ENCODE measurements around the gene ENDOD1. TPM values are rescaled to one million over a fixed set of nuclear protein-coding genes. Genes with fewer than 3 reads are reported as not detected.
A peak's percentile ranks its signal among the peaks of the same experiment; 100 is the strongest.

Gene ENDOD1
- total and polyA plus RNA-seq, 9 donors, result 41.5 to 80.9 (median 63.6) TPM

- Histone ChIP-seq H3K27ac (ENCODE audit: low read length) (no peak overlapping the region), H3K9me3 (replicated peaks; ENCODE audit: control insufficient read depth, low read depth, low read length) (no peaks in the 10 kb centered on the region), H3K36me3 (ENCODE audit: control insufficient read depth, insufficient read depth, low read length) (no peaks in the 10 kb centered on the region), H3K4me3 (ENCODE audit: low read length) (no peak overlapping the region), H3K27me3 (ENCODE audit: control insufficient read depth, insufficient read depth, low read length) (peaks cover 5% of the 10 kb centered on the region), H3K4me1 (ENCODE audit: control insufficient read depth, insufficient read depth, low read length) (no peaks in the 10 kb centered on the region)
- DNase-seq, result no peak
- 0% methylated on average over 1 of the region's 2 CpGs for WGBS (ENCODE audit: insufficient coverage)
These were observed 34.3 kb upstream of the ENDOD1 start for GRCh38 chr11:95055283-95055897.

GRCh38 chr11:95057959-95058358, 31.7 kb upstream of the ENDOD1 start:
- Histone ChIP-seq H3K27me3 (ENCODE audit: control insufficient read depth, insufficient read depth, low read length) (peaks cover 5% of the 10 kb centered on the region), H3K36me3 (ENCODE audit: control insufficient read depth, insufficient read depth, low read length) (no peaks in the 10 kb centered on the region), H3K4me1 (ENCODE audit: control insufficient read depth, insufficient read depth, low read length) (no peaks in the 10 kb centered on the region), H3K4me3 (ENCODE audit: low read length) (no peak overlapping the region), H3K9me3 (replicated peaks; ENCODE audit: control insufficient read depth, low read depth, low read length) (no peaks in the 10 kb centered on the region), H3K27ac (ENCODE audit: low read length) (no peak overlapping the region)
- WGBS (ENCODE audit: insufficient coverage), result 87% methylated on average over 6 of the region's 8 CpGs
- DNase-seq, result no peak

GRCh38 chr11:95058621-95059020, 31.0 kb upstream of the ENDOD1 start:
- no peak for DNase-seq
- Histone ChIP-seq H3K27ac (ENCODE audit: low read length) (no peak overlapping the region), H3K4me1 (ENCODE audit: control insufficient read depth, insufficient read depth, low read length) (no peaks in the 10 kb centered on the region), H3K9me3 (replicated peaks; ENCODE audit: control insufficient read depth, low read depth, low read length) (no peaks in the 10 kb centered on the region), H3K4me3 (ENCODE audit: low read length) (no peak overlapping the region), H3K27me3 (ENCODE audit: control insufficient read depth, insufficient read depth, low read length) (peaks cover 5% of the 10 kb centered on the region), H3K36me3 (ENCODE audit: control insufficient read depth, insufficient read depth, low read length) (no peaks in the 10 kb centered on the region)
- 80% methylated on average over 1 of the region's 1 CpG for WGBS (ENCODE audit: insufficient coverage)

- 85% methylated on average over 3 of the region's 6 CpGs for WGBS (ENCODE audit: insufficient coverage)
- H3K36me3 ChIP-seq (ENCODE audit: control insufficient read depth, insufficient read depth, low read length), result no peaks in the 10 kb centered on the region
- no peak overlapping the region for H3K27ac ChIP-seq (ENCODE audit: low read length)
- H3K4me3 ChIP-seq (ENCODE audit: low read length), result no peak overlapping the region
- DNase-seq, result no peak
- H3K9me3 ChIP-seq (replicated peaks; ENCODE audit: control insufficient read depth, low read depth, low read length), result no peaks in the 10 kb centered on the region
- H3K27me3 ChIP-seq (ENCODE audit: control insufficient read depth, insufficient read depth, low read length), result peaks cover 3% of the 10 kb centered on the region
- H3K4me1 ChIP-seq (ENCODE audit: control insufficient read depth, insufficient read depth, low read length), result no peaks in the 10 kb centered on the region
These were observed 30.6 kb upstream of the ENDOD1 start for GRCh38 chr11:95059046-95059445.

- DNase-seq, result no peak
- H3K4me1 ChIP-seq (ENCODE audit: control insufficient read depth, insufficient read depth, low read length), result no peaks in the 10 kb centered on the region
These were observed 24.3 kb upstream of the ENDOD1 start for GRCh38 chr11:95065336-95065735.

GRCh38 chr11:95066716-95067038, 23.0 kb upstream of the ENDOD1 start, which contains the start of gene SRSF8:
Gene SRSF8 (plus strand): TSS chr11:95066919. CDS start chr11:95067227, 308 bp downstream.
- Histone ChIP-seq H3K27ac (ENCODE audit: low read length) (peak within 1 kb of the TSS; percentile 99), H3K36me3 (ENCODE audit: control insufficient read depth, insufficient read depth, low read length) (peaks cover 5% of the 10 kb centered on the region), H3K27me3 (ENCODE audit: control insufficient read depth, insufficient read depth, low read length) (no peaks in the 10 kb centered on the region), H3K9me3 (replicated peaks; ENCODE audit: control insufficient read depth, low read depth, low read length) (no peaks in the 10 kb centered on the region), H3K4me3 (ENCODE audit: low read length) (peak within 1 kb of the TSS; percentile 89), H3K4me1 (ENCODE audit: control insufficient read depth, insufficient read depth, low read length) (no peaks in the 10 kb centered on the region)
- WGBS (ENCODE audit: insufficient coverage), result 0% methylated on average over 1 of the region's 4 CpGs
- DNase-seq, result no peak

More at GRCh38 chr11:95065336-95065735, 24.3 kb upstream of the ENDOD1 start:
- Histone ChIP-seq H3K27ac (ENCODE audit: low read length) (no peak overlapping the region), H3K27me3 (ENCODE audit: control insufficient read depth, insufficient read depth, low read length) (no peaks in the 10 kb centered on the region), H3K4me3 (ENCODE audit: low read length) (no peak overlapping the region), H3K9me3 (replicated peaks; ENCODE audit: control insufficient read depth, low read depth, low read length) (no peaks in the 10 kb centered on the region), H3K36me3 (ENCODE audit: control insufficient read depth, insufficient read depth, low read length) (peaks cover under 1% of the 10 kb centered on the region)
- WGBS (ENCODE audit: insufficient coverage), result no CpG with 5 or more reads among the region's 1 CpG

- peak overlapping the region; percentile 99 for H3K27ac ChIP-seq (ENCODE audit: low read length)
- under 1% methylated on average over 98 of the region's 98 CpGs for WGBS (ENCODE audit: insufficient coverage)
- no peaks in the 10 kb centered on the region for H3K27me3 ChIP-seq (ENCODE audit: control insufficient read depth, insufficient read depth, low read length)
- DNase-seq, result peak; percentile 92
- peak overlapping the region; percentile 89 for H3K4me3 ChIP-seq (ENCODE audit: low read length)
- no peaks in the 10 kb centered on the region for H3K9me3 ChIP-seq (replicated peaks; ENCODE audit: control insufficient read depth, low read depth, low read length)
- H3K36me3 ChIP-seq (ENCODE audit: control insufficient read depth, insufficient read depth, low read length), result peaks cover 5% of the 10 kb centered on the region
- H3K4me1 ChIP-seq (ENCODE audit: control insufficient read depth, insufficient read depth, low read length), result no peaks in the 10 kb centered on the region
These were observed 22.4 kb upstream of the ENDOD1 start for GRCh38 chr11:95067039-95067840.

- peak overlapping the region; percentile 99 for H3K27ac ChIP-seq (ENCODE audit: low read length)
- no peak for DNase-seq
- 0% methylated on average over 16 of the region's 16 CpGs for WGBS (ENCODE audit: insufficient coverage)
These were observed 21.8 kb upstream of the ENDOD1 start for GRCh38 chr11:95067841-95068219.

GRCh38 chr11:95068549-95068948, 21.1 kb upstream of the ENDOD1 start:
- no peaks in the 10 kb centered on the region for H3K9me3 ChIP-seq (replicated peaks; ENCODE audit: control insufficient read depth, low read depth, low read length)
- H3K27ac ChIP-seq (ENCODE audit: low read length), result peak overlapping the region; percentile 99
- H3K4me1 ChIP-seq (ENCODE audit: control insufficient read depth, insufficient read depth, low read length), result no peaks in the 10 kb centered on the region
- peaks cover 5% of the 10 kb centered on the region for H3K36me3 ChIP-seq (ENCODE audit: control insufficient read depth, insufficient read depth, low read length)
- peak overlapping the region; percentile 89 for H3K4me3 ChIP-seq (ENCODE audit: low read length)
- WGBS (ENCODE audit: insufficient coverage), result 6% methylated on average over 3 of the region's 5 CpGs
- H3K27me3 ChIP-seq (ENCODE audit: control insufficient read depth, insufficient read depth, low read length), result no peaks in the 10 kb centered on the region
- peak; percentile 97 for DNase-seq

More at GRCh38 chr11:95067841-95068219, 21.8 kb upstream of the ENDOD1 start:
- no peaks in the 10 kb centered on the region for H3K27me3 ChIP-seq (ENCODE audit: control insufficient read depth, insufficient read depth, low read length)
- peaks cover 5% of the 10 kb centered on the region for H3K36me3 ChIP-seq (ENCODE audit: control insufficient read depth, insufficient read depth, low read length)
- H3K4me3 ChIP-seq (ENCODE audit: low read length), result peak overlapping the region; percentile 89
- no peaks in the 10 kb centered on the region for H3K9me3 ChIP-seq (replicated peaks; ENCODE audit: control insufficient read depth, low read depth, low read length)
- no peaks in the 10 kb centered on the region for H3K4me1 ChIP-seq (ENCODE audit: control insufficient read depth, insufficient read depth, low read length)

- H3K4me1 ChIP-seq (ENCODE audit: control insufficient read depth, insufficient read depth, low read length), result peaks cover 12% of the 10 kb centered on the region
- DNase-seq, result no peak
- peaks cover 5% of the 10 kb centered on the region for H3K36me3 ChIP-seq (ENCODE audit: control insufficient read depth, insufficient read depth, low read length)
- 100% methylated on average over 1 of the region's 1 CpG for WGBS (ENCODE audit: insufficient coverage)
- H3K4me3 ChIP-seq (ENCODE audit: low read length), result no peak overlapping the region
- no peaks in the 10 kb centered on the region for H3K9me3 ChIP-seq (replicated peaks; ENCODE audit: control insufficient read depth, low read depth, low read length)
- H3K27me3 ChIP-seq (ENCODE audit: control insufficient read depth, insufficient read depth, low read length), result no peaks in the 10 kb centered on the region
- H3K27ac ChIP-seq (ENCODE audit: low read length), result no peak overlapping the region
These were observed 19.2 kb upstream of the ENDOD1 start for GRCh38 chr11:95070471-95070870.

Data from muscle of leg (tissue), 11 donors.